ENCODE results near the gene TFAP2B.

DNA sequence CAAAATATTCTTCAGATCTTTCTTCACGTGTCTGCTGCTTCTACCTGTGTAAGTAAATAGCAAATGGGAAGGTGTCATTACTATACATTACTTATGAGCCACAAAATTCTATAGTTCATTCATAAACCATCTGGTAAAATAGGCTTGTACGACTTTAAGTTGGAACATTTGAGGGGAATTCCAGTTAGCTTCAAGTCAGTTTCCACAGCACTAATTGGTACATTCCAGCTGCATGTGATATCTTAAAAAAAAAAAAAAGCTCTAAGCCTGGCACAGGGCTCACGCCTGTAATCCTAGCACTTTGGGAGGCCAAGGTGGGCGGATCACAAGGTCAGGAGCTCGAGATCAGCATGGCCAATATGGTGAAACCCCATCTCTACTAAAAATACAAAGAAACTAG, 23.1 kb upstream of the TFAP2B start:
- TF ChIP-seq, protein P1, sequence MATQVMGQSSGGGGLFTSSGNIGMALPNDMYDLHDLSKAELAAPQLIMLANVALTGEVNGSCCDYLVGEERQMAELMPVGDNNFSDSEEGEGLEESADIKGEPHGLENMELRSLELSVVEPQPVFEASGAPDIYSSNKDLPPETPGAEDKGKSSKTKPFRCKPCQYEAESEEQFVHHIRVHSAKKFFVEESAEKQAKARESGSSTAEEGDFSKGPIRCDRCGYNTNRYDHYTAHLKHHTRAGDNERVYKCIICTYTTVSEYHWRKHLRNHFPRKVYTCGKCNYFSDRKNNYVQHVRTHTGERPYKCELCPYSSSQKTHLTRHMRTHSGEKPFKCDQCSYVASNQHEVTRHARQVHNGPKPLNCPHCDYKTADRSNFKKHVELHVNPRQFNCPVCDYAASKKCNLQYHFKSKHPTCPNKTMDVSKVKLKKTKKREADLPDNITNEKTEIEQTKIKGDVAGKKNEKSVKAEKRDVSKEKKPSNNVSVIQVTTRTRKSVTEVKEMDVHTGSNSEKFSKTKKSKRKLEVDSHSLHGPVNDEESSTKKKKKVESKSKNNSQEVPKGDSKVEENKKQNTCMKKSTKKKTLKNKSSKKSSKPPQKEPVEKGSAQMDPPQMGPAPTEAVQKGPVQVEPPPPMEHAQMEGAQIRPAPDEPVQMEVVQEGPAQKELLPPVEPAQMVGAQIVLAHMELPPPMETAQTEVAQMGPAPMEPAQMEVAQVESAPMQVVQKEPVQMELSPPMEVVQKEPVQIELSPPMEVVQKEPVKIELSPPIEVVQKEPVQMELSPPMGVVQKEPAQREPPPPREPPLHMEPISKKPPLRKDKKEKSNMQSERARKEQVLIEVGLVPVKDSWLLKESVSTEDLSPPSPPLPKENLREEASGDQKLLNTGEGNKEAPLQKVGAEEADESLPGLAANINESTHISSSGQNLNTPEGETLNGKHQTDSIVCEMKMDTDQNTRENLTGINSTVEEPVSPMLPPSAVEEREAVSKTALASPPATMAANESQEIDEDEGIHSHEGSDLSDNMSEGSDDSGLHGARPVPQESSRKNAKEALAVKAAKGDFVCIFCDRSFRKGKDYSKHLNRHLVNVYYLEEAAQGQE (IDR thresholded peaks at IDR 0.05; ENCODE audit: low read depth), result no peak
- TF ChIP-seq RAD21 (IDR thresholded peaks at IDR 0.05; ENCODE audit: low read depth), result no peak
- no peak for TF ChIP-seq TAF1 (IDR thresholded peaks at IDR 0.05; ENCODE audit: low read depth)
- TF ChIP-seq, protein P2, sequence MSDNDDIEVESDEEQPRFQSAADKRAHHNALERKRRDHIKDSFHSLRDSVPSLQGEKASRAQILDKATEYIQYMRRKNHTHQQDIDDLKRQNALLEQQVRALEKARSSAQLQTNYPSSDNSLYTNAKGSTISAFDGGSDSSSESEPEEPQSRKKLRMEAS (IDR thresholded peaks at IDR 0.05), result no peak
- no peak for TF ChIP-seq NFIC (IDR thresholded peaks at IDR 0.05)
- TF ChIP-seq YY1 (IDR thresholded peaks at IDR 0.05; ENCODE audit: low read depth), result no peak
- no peak for TF ChIP-seq EP300 (IDR thresholded peaks at IDR 0.05; ENCODE audit: borderline replicate concordance)

All from Ishikawa (cell line).